A204.1 (cell line): ENCODE measurements around the gene B3GNT7.
"Not testable (repeated sequence)": the region's sequence is repeated elsewhere in the genome, so short reads cannot be mapped to it uniquely, and the experiment has no call there.

Source experiments
- FAIRE-seq: peaks from 2 replicates; lab custom pipeline; 2012; peaks lifted over from hg19 to GRCh38; lab: Jason Lieb, UNC

B3GNT7 gene

DNA sequence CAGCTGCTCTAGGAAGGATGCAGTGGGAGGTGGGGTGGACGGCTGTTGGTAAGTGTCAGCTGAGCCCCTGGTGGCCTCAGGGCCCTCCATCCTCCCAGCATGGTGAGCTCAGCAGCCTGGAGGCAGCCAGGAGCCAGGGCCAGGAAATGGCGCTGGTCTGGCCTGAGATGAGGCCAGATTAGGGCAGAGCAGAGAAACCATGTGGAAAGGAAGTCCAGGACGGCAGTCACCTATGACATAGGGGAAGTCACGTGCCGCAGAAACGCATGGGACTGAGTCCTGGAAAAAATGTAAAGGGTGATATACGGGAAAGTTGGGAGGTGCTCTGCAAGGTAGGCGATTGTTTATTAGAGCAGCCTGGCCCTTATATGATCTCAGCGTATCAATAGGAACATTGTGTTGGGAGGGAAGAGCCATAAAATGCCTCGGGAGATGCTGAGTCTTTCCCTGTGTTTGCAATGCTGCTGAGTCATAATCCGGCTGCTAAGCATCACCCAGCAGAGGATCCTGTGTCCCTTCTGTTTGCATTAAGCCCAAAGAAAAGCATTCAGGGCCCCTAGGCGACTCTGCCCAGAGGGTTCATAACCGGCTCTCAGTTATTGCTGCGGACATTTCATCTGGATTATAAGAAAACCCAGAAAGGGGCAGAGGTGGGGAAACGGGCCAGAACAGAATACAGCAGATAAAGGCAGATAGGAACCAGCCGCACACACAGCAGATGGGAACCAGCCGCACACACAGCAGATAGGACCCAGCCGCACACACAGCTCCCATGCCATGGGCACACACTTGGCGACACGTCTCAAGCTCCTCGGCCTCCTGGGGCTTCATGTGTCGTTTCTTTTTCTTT is 30.3 kb upstream of the B3GNT7 start:
- peak; percentile 99 for FAIRE-seq

DNA sequence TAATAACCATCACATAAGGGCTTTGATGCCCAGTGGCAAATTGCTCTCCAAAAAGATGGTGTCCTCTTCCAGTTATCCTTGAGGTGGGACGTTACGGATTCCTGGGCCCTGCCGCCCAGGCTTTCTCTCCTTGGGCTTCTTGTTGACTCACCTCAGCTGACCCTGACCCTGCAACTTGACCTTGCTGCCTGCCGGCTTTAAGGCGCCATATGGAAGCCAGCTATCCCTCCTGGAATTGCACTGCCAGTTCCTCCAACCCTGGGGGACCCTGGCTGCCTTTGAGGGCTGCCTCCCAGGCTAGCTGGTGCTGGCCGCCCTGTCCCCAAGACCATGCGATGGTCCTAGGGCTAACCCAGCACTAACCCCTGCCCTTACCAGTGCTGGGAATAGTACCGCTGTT is 28.3 kb upstream of the B3GNT7 start:
- no peak for FAIRE-seq

DNA sequence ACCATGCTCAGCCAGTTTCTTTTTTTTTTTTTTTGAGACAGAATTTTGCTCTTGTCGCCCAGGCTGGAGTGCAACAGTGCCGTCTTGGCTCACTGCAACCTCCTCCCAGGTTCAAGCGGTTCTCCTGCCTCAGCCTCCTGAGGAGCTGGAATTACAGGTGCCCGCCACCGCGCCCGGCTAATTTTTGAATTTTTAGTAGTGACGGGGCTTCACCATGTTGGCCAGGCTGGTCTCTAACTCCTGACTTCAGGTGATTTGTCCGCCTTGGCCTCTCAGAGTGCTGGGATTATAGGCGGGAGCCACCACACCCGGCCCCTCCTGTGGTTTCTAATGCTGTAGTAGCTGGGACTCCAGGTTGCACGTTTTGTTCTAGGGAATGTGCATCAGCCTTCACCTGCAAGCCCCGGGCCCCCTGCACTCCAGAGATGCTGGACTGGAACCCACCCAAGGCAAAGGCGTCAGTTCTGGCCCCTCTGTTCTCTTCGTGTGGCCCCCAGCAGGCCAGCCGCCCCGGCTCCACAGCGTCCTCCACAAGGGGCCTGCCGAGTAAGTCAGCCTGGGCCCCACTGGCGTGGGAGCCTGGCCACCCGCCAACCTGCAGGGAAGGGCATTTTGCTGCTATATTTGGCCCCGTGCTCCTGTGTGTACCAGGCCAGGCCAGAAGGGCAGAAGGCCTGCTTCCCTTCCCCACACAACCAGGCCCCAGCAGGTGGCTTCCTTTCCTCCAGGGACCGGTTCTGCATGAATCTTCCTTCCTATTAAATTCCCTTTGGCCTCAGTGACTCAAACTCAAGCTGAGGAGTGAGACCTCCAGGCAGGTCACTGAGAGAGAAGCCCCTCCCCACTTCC is 25.7 kb upstream of the B3GNT7 start:
- no peak for FAIRE-seq

DNA sequence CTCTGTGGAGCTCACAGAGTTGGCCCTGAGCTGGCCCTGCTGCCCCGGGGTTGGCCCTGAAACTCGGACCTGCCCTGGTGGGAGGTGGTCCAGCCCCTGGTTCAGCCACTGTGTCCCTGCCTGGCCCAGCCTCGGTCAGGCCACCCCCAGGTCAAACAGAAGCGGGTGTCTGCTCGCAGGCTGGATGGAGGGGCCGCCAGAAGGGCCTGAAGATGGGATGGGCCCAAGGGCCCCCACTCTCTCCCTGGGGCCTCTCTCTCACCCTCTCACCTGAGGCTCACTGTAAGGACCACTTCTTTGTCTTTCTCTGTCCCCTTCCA is 25.1 kb upstream of the B3GNT7 start:
- no peak for FAIRE-seq

DNA sequence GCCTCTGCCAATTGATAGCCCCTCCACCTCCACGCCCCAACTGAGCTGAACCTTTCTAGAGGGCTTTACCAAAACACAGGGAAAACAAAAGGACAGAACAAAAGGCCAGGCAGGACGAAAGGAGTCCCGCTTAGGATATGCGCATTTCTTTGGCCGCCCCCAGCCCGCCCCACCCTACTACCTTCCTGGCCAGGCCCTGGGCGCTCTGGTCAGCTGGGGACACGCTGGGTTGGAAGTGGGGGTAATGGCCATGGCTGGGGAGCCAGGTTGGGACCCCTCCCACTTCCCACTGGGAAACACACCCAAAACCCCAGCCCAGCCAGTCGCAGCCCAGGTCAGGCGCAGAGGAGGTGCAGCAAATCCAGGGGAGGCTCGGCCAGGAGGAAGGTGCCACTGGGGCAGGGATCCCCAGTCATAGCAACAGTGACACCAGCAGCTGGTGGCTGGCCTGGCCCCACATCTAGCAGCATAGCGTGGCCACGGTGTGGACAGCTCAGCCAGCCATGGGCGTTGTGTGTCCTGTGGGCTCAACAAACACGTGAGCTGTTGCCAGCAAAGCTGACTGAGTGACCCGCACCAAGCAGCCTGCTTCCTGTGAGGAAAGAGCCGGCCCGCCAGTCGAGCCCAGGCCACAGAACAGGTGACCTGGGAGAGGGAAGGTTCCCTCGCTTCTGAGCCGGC is 24.6 kb upstream of the B3GNT7 start:
- no peak for FAIRE-seq

DNA sequence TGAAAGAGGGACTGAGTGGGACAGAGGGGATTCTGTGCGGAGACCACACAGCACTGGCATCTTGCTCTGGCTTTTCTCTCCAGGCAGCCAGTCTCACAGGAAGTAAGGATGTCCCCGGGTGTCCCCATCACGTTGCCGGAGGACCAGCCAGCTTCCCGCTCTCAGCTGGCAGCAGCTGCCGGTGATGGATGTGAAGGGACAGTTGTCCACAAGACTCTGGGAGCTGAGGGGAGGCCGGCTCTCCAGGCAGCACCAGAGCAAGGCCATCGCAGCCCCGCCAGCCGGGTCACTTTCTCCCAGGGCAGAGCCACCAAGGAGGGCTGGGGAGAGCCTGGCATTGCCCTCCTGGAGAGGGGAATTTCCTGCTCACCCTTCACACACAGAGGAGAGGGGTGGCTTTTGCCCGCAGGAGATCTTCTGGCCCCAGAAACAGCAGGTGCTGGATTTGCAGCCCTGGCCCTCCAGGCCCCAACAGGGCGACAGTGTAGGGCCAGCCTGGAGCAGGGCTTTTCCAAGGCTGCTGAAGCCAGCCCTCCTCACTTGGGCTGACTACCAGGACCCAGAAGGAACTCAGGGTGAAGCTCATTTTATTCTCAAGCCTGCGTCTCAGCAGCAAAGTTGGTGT is 24.0 kb upstream of the B3GNT7 start:
- FAIRE-seq: no peak

DNA sequence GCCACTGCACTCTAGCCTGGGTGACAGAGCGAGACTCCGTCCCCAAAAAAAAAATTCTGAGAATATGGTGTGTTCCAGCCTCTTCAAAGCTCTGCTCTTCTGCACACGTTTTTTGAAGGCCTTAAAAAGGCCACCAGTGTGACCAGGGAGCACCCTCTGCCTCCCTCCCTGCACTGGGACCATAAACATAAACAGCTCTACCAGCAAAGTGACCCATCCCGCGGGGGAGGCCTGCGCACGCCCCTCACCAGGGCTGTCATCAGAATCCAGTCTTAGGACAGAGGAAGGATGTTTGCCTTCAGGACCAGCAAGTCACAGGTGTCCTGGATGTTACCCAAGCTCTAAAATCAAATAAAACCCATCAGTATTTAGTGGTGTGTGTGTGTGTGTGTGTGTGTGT is 23.2 kb upstream of the B3GNT7 start:
- FAIRE-seq: no peak

DNA sequence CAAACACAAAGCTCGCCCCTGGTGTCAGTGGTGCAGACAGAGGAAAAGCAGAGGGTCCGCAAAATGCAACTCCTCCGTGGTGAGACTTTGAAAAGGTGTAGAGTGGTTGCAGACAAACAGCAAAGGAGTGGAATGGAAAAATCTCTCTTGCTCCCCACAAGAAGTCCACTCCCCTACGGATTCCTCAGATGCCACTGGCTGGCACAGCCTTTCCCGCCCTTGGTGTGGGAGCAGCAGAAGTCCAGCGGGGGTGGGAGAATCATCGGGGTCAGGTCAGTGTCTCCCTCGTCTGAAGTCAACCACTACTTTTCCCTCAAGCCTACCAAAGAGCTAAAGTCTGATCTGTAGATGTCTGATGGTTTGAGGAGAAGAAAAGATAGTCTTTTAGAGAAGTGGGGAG is 22.3 kb upstream of the B3GNT7 start:
- FAIRE-seq: no peak

DNA sequence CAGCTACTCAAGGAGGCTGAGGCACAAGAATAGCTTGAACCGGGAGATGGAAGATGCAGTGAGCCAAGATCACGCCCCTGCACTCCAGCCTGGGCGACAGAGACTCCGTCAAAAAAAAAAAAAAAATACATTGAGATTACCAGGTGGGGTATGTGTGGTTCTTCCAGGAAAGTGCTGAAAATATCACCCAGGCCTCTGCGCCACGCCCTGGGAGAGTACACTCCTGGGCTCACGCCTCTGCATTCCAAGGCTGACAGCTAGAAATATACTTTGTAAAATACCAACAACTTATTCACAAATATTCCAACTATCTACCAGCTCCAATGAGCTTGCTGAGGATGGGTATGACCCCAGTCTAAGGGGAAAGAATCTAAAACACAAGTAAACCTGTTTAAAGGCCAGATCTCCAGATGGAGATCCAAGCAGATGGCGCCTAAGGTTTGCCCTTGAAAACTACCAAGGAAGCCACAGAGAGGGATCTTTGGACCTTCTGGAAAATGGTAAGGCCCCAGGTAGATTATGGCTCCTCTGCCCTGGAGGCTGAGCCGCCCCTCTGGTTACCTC is 21.6 kb upstream of the B3GNT7 start:
- FAIRE-seq: no peak

DNA sequence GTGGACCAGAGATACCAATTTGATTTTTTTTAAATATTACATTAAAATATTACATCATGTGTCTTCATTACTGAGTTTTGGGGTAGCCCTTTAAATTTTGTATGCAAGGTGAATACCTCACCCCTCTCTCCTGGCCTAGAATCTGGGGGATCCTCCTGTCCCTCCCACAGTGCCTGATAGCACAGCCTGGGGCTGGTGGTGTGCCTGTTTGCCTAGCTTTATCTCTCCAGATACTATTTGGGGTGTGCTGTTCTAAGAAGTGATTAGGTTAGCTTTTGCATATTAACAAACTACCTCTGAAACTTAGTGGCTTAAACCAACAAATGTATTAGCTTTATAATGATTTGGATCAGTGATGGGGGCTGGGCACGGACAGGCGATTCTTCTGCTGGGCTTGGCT is 20.7 kb upstream of the B3GNT7 start:
- no peak for FAIRE-seq

DNA sequence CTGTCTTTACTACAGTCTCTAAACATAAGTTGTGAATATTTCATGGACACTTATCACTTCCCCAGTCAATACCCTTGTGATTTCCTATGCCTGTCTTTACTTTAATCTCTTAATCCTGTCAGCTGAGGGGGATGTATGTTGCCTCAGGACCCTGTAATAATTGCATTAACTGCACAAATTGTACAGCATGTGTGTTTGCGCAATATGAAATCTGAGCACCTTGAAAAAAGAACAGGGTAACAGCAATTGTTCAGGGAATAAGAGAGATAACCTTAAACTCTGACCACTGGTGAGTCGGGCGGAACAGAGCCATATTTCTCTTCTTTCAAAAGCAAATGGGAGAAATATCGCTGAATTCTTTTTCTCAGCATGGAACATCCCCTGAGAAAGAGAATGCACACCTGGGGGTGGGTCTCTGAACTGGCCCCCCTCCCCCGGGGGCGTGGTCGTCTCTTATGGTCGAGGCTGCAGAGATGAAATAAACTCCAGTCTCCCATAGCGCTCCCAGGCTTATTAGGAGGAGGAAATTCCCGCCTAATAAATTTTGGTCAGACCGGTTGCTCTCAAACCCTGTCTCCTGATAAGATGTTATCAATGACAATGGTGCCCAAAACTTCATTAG is 19.4 kb upstream of the B3GNT7 start:
- not testable (repeated sequence) for FAIRE-seq

DNA sequence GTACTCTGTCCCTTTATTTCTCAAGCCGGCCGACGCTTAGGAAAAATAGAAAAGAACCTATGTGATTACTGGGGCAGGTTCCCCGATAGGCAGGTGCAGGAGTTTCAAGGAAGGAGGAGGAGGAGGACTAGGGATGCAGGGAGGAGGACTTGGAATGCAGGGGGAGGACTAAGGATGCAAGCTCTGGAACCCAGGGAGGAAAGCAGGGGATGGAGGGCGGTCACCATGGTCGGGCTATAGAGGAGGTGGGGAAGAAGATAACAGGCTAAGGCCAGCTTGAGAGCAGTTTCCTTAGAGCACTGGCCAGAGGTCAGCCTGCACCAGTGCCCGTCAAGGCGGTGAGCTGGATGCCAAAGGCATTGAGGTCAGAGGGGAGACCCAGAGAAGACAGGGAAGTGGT is 18.7 kb upstream of the B3GNT7 start:
- FAIRE-seq: no peak

DNA sequence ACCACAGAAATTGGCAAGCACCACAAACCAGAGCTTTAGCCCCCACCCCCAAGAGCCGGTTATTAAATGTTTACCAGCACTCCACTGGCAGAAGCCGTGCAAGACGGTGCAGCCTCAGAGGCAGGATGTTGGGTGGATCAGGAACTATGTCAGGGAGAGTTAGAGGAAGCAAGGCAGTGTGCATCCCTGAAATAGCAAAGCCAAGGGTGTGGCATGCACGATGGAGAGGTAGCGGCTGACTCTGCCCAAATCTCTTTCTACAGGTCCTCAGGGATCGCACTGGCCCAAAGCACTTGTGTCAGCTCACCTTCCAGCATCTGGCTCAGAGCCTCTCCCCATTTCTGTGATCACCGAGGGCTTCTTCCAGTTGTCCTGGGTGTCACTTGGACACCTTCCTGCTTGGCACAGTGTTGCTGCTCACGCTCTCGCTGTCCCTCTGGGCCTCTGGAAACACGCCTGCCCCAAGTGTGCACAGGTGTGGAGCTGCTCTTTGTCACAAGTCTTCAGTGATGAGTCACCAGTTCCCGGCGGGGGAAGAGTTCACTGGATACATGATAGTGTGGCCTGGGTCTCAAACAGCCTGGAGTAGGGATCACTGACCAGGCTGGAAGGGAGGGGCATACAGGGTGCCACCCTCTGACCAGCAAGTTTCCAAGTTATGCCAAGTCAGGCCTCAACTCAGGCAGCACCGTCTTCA is 17.3 kb upstream of the B3GNT7 start:
- no peak for FAIRE-seq

DNA sequence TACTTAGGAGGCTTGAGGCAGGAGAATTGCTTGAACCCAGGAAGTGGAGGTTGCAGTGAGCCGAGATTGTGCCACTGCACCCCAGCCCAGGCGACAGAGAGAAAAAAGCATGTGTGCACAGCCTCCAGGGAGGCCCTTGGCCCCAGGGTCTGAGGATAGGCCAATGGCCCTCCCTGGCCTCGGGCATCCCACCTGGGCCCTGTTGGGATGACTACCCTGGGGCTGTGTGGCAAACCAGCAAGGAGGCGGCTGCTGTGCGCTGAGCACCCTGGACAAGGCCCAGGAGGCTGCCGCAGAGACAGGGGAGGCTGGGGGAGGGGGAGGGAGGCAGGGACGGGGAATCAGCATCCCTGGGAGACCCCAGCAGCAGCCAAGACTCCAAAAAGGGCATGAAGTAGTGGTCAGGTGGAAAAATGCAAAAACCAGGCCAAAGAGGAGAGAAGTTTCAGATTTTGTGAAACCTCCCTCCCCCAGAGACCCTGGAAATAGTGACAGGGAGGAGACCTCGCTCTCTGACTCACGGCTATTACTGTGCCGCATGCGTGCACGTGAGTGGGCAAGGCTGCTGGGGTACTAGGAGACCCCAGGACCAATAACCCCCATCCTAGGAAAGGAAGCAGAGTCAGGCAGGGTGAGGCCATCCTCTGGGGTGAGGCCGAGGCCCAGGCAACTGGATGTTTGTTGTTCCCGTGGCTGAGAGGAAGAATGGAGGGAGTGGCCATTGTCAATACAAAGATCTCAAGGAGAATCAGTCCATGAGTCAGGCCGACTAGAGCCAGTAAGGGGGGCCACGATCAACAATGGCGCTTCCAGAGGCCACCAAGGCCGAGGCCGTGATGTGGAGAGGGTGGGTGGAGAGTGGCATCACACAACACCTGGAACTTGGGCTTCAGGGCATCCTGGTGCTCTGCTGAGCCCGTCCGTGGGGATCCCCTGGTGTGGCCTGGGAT is 16.0 kb upstream of the B3GNT7 start:
- no peak for FAIRE-seq

DNA sequence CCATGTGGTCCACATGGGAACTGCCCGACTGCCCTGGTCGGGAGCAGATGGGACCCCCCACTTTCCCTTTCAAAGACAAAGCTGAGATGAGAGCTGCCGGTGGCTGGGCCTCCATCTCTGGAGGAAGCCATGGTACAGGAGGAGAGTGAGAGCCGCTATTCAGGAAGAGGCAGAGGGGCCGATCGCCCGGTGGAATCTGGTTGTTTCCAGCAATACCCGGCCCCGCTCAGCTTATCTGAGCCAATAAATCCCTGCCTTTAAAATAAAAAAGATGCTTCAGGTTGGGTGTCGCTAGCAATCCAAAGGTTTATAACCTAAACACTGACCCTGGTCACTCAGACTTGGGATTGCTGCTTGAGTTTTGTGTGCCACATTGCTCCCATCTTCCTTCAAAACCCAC is 15.2 kb upstream of the B3GNT7 start:
- FAIRE-seq: no peak

DNA sequence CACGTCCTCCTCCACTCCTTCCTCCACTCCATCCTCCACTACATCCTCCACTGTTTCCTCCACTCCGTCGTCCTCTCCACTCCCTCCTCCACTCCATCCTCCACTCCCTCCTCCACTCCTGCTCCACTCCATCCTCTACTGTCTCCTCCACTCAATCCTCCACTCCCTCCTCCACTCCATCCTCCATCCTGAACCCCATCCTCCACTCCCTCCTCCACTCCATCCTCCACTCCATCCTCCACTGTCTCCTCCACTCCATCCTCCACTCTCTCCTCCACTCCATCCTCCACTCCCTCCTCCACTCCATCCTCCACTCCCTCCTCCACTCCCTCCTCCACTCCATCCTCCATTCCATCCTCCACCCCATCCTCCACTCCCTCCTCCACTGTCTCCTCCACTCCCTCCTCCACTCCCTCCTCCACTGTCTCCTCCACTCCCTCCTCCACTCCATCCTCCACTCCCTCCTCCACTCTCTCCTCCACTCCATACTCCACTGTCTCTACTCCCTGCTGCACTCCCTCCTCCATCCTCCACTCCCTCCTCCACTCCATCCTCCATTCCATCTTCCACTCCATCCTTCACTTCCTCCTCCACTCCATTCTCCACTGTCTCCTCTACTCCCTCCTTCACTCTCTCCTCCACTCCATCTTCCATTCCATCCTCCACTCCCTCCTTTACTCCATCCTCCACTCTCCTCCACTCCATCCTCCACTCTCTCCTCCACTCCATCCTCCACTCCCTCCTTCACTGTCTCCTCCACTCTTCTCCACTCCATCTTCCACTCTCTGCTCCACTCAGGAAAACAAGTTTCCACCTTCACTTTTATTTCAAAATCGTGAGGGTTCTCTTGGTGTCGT is 14.3 kb upstream of the B3GNT7 start:
- no peak for FAIRE-seq

DNA sequence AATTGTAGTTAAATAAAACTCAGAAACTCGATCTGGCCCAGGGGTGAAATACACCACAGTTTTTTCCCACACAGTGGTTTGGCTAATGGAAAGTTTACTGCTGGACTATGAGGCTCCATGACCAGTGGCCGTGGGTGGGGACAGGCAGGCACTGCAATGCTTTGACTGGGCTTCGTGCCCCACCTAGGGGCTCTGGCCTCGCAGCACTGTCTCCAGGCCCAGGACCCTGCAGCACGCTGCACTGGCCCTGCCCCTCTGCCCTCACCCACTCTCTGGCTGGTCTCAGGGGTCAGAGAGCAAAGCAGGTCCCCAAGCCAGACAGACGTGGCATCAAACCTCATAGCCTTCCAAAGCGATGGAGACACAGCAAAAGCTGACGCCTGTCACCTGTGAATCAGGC is 13.4 kb upstream of the B3GNT7 start:
- FAIRE-seq: no peak

DNA sequence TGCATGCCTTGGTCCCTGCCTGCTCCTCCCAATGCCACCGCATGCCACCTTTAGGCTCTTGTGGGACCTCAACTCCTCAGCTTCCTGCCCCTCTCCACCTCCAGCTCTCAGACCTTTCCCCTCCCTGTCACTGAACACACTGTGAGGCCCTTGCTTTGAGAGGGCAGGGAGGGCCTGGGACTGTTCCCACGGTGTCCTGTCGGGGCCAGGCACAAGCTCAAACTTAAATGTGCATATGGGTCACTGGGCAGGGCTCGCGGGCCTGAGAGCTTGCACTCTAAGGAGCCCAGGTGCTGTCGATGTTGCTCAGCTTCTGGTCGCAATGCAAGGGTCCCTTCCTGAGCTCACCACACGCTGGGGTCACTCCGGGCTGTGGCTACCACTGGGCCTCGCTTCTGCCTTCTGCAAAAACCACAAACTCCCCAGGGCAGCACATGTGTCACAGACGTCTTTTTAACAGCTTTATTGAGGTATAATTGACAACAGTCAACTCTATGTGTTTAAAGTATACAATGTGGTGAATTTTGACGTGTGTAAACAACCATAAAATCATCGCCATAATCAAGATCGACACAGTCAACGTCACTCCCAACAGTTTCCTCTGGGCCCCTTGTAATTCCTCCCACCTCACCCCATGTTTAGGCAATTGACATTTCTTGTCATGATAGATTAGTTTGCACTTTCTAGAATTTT is 11.9 kb upstream of the B3GNT7 start:
- no peak for FAIRE-seq

DNA sequence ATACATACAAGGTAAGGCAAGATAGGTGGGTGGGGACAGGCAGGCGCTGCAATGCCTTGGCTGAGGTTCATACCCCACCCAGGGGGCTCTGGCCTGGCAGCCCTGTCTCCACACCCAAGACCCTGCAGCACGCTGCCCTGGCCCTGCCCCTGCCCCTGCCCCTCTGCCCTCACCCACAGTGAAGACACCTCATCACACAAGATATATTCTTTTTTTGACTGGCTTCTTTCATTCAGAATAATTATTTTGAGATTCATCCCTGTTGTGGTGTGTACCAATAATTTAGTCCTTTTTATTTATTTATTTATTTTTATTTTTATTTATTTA is 11.4 kb upstream of the B3GNT7 start:
- no peak for FAIRE-seq
